ENCODE results near the gene ABTB2. TPM values are rescaled to one million over a fixed set of nuclear protein-coding genes. Genes with fewer than 3 reads are reported as not detected.

ABTB2 gene
- total and polyA plus RNA-seq, 2 of the 8 experiments (the other 6 are each of a cell fraction or from before 2014, with no cell fraction given), result 7.7 to 10.2 TPM

DNA sequence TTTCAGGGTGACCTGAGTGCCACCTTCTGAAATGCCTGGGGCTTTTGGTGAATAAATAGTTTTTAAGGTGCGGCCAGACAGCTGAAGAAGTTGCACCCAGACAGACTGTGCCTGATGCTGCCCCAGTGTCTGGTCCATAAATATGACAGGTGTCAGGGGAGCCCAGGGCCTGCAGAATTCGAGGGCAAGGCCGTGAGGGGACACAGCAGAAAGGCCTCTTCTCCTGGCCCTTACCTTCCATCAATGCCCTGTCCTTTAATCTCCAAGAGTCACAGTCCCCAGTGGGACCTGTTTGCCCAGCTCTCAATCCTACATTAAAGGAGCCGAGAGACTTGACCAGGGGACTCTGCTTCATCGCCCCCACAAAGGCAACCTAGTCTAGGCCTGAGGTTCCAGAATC is 206.6 kb downstream of the ABTB2 start:
- H2BK120ac ChIP-seq (replicated peaks; ENCODE audit: low read depth, low read length), result no peak overlapping the region
- H3K14ac ChIP-seq (ENCODE audit: insufficient read length), result no peak overlapping the region
- H3K23me2 ChIP-seq (ENCODE audit: low read depth, low read length), result no peaks in the 10 kb centered on the region
- H3K9me3 ChIP-seq (ENCODE audit: insufficient read depth in 2 of 2, low read depth in 1 of 2, low read length in 1 of 2), result no peaks in the 10 kb centered on the region
- no peak overlapping the region for H3K9ac ChIP-seq (replicated peaks in 1 of 4; ENCODE audit: extremely low read depth in 1 of 4, low read depth in 3 of 4, low read length in 3 of 4)
- H3K18ac ChIP-seq (ENCODE audit: extremely low read depth, low read length), result no peak overlapping the region
- H3K4me2 ChIP-seq (ENCODE audit: insufficient read depth in 1 of 2, low read depth in 2 of 2, low read length in 2 of 2), result no peak overlapping the region
- FAIRE-seq (no peak), DNase-seq (ENCODE audit: low read depth in 1 of 2, low spot score in 2 of 2) (no peak)
- H2AFZ ChIP-seq (ENCODE audit: low read length), result no peak overlapping the region
- no peaks in the 10 kb centered on the region for H3K4me1 ChIP-seq (replicated peaks in 1 of 4; ENCODE audit: control insufficient read depth in 3 of 4, insufficient read depth in 4 of 4, low read length in 3 of 4)
- no peak overlapping the region for H3K4ac ChIP-seq (replicated peaks; ENCODE audit: insufficient read length, low read depth, low read length)
- no peaks in the 10 kb centered on the region for H3K79me1 ChIP-seq (ENCODE audit: low read depth, low read length)
- 84% methylated on average over 5 of the region's 5 CpGs; no CpG with 5 or more reads in 1 of the 2 experiments for WGBS, 2 experiments (ENCODE audit: extremely low coverage in 1 of 2, insufficient coverage in 1 of 2, insufficient read length in 1 of 2, insufficient replicate concordance in 2 of 2, low coverage in 1 of 2, low lambda C conversion rate in 2 of 2, missing lambda C conversion rate in 1 of 2)
- H3K56ac ChIP-seq (replicated peaks; ENCODE audit: insufficient read length, low read depth, low read length), result no peak overlapping the region
- ChIA-PET CTCF (ENCODE audit: partially characterized antibody) (interaction anchor here (1.2 to 11.3 kb wide), 11 partner anchors 9 to 341 kb away, joined by 3 to 89 read pairs (median 7); partner anchors contain the start of gene ABTB2), POLR2A (ENCODE audit: partially characterized antibody) (interaction anchor here (1.0 to 1.4 kb wide), 3 partner anchors 18 to 205 kb away, joined by 3 to 5 read pairs (median 3); no protein-coding TSS in a partner anchor)
- H3K4me3 ChIP-seq (ENCODE audit: extremely low read depth in 1 of 4, insufficient read depth in 2 of 4, low read depth in 3 of 4, low read length in 4 of 4), result no peak overlapping the region
- no peak overlapping the region for H4K5ac ChIP-seq (ENCODE audit: insufficient read length, low read depth, low read length)
- peaks cover 15 to 17% of the 10 kb centered on the region in 2 experiments for H4K20me1 ChIP-seq (replicated peaks in 1 of 2; ENCODE audit: control insufficient read depth in 1 of 2, insufficient read depth in 2 of 2, low read length in 2 of 2)
- no peaks in the 10 kb centered on the region for H3K27me3 ChIP-seq (replicated peaks in 1 of 4; ENCODE audit: control insufficient read depth in 3 of 4, extremely low read depth in 1 of 4, insufficient read depth in 3 of 4, low read length in 3 of 4)
- H2BK12ac ChIP-seq (ENCODE audit: low read depth, low read length), result no peak overlapping the region
- no peak overlapping the region for H2BK15ac ChIP-seq (ENCODE audit: low read length)
- no peak overlapping the region for H2BK20ac ChIP-seq (ENCODE audit: low read length)
- no peaks in the 10 kb centered on the region for H3K79me2 ChIP-seq (ENCODE audit: control insufficient read depth in 1 of 2, insufficient read depth in 2 of 2, low read length in 2 of 2)
- H4K91ac ChIP-seq (replicated peaks; ENCODE audit: insufficient read length, low read length), result no peak overlapping the region
- no peak overlapping the region for H2AK5ac ChIP-seq (ENCODE audit: low read depth, low read length)
- H3K23ac ChIP-seq (ENCODE audit: insufficient read length), result no peak overlapping the region
- no peak overlapping the region for H3K27ac ChIP-seq (ENCODE audit: low read depth, low read length)
- H4K8ac ChIP-seq (ENCODE audit: extremely low read depth, insufficient read depth, low read length), result no peak overlapping the region
- H3K36me3 ChIP-seq (ENCODE audit: control insufficient read depth in 2 of 4, insufficient read depth in 4 of 4, low read length in 3 of 4), result peaks cover 10 to 29% (median 22%) of the 10 kb centered on the region in 4 experiments
- H2BK5ac ChIP-seq (ENCODE audit: low read depth, low read length), result no peak overlapping the region
- TF ChIP-seq EZH2 (IDR thresholded peaks at IDR 0.05; ENCODE audit: low read depth, low read length, severe bottlenecking), result no peak
